ENCODE results near the gene NEK7.

DNA sequence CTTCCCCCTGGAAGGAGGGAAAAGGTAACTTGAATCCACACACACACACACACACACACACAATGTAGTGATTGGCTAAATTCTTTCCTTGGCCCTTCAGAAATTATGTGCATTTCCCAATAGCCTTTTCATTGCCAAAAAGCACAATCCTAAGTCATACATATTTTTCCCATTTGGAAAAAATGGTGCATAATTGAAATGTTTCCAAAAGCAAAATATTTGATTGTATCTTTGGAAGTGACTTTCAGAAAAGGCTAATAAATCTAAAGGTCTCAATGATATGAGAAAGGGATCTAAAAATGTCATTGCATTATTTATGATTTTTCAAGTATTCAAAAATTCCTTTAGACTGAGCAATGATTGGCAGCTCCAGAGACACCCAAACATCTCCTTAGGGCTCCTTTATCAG, 43.5 kb upstream of the NEK7 start:
- TF ChIP-seq, protein P1, sequence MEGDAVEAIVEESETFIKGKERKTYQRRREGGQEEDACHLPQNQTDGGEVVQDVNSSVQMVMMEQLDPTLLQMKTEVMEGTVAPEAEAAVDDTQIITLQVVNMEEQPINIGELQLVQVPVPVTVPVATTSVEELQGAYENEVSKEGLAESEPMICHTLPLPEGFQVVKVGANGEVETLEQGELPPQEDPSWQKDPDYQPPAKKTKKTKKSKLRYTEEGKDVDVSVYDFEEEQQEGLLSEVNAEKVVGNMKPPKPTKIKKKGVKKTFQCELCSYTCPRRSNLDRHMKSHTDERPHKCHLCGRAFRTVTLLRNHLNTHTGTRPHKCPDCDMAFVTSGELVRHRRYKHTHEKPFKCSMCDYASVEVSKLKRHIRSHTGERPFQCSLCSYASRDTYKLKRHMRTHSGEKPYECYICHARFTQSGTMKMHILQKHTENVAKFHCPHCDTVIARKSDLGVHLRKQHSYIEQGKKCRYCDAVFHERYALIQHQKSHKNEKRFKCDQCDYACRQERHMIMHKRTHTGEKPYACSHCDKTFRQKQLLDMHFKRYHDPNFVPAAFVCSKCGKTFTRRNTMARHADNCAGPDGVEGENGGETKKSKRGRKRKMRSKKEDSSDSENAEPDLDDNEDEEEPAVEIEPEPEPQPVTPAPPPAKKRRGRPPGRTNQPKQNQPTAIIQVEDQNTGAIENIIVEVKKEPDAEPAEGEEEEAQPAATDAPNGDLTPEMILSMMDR (IDR thresholded peaks at IDR 0.05; ENCODE audit: insufficient read depth, low read length, poor library complexity, severe bottlenecking), result no peak
- TF ChIP-seq EZH2phosphoT487 (conservative IDR thresholded peaks at IDR 0.05; ENCODE audit: low read length), result no peak
